Fibroblast of pulmonary artery (primary cell): ENCODE measurements around the gene RRM2.
A peak's percentile ranks its signal among the peaks of the same experiment; 100 is the strongest.

ENCODE experiments used
- DNase-seq: peaks from one replicate; pipeline ENCODE4 v3.0.0-alpha.2; 2010; ENCODE audit warnings: low read depth
- H3K4me3 ChIP-seq: replicated peaks from 2 replicates; pipeline ENCODE4 v1.5.1; 2011; ENCODE audit warnings: low read depth, mild to moderate bottlenecking, control low read depth, low read length, moderate library complexity
- TF ChIP-seq, protein P1 (sequence below): IDR thresholded peaks from 2 replicates; pipeline ENCODE4 v1.5.1; 2011; ENCODE audit warnings: mild to moderate bottlenecking, control low read depth, low read length, inconsistent platforms; ENCODE audit errors: missing control alignments

Gene RRM2

DNA sequence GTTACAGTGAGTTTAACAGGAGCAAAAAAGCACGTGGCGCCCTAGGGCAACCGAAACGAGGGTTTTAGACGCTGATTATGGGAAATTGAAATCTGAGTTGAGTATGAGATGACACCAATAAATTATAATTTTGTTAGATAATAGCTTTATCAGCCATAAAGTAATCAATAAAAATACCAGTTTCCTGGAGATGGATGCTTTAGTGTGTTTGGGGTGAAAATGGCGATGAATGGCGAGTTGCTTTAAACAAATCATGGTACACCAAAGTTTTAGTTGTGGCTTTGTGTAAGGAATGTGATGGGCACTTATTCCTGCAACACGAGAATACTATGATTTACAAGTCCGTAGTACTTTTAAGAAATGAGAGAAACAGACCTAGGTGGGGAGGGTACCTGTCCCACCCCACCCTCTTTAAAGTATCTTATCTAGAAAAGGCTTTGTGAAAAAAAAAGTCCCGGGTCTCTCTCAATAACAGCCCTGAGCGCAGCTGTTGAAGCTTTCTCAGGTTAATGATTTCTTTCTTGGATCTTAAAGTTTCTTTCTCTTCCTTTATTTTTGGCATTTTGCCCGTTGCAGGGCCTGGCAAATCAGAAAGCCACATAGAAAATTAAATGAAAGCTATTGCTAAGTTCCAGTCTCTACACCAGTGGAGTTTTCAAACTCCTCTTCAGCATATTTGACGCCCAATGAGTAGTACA lies 1.5 kb upstream of the RRM2 start:
- peak; percentile 31 for DNase-seq
- TF ChIP-seq, protein P1, sequence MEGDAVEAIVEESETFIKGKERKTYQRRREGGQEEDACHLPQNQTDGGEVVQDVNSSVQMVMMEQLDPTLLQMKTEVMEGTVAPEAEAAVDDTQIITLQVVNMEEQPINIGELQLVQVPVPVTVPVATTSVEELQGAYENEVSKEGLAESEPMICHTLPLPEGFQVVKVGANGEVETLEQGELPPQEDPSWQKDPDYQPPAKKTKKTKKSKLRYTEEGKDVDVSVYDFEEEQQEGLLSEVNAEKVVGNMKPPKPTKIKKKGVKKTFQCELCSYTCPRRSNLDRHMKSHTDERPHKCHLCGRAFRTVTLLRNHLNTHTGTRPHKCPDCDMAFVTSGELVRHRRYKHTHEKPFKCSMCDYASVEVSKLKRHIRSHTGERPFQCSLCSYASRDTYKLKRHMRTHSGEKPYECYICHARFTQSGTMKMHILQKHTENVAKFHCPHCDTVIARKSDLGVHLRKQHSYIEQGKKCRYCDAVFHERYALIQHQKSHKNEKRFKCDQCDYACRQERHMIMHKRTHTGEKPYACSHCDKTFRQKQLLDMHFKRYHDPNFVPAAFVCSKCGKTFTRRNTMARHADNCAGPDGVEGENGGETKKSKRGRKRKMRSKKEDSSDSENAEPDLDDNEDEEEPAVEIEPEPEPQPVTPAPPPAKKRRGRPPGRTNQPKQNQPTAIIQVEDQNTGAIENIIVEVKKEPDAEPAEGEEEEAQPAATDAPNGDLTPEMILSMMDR, result no peak
- peak overlapping the region; percentile 72 for H3K4me3 ChIP-seq

DNA sequence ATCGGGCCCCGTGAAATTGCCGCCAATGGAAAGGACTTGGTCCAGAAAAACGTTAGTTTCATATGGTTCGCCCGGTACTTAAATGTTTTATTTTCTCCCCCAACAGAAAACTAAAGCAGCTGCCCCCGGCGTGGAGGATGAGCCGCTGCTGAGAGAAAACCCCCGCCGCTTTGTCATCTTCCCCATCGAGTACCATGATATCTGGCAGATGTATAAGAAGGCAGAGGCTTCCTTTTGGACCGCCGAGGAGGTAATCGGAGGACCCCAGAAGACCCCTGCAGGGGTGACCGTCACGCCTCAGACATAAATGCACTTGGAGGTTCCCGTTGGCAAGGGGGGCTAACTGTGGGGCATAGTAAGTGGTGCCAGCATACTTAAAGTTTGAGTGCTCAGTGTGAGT lies 742 bp downstream of the RRM2 start:
- no peak for DNase-seq
- TF ChIP-seq, protein P1, result no peak
- peak overlapping the region; percentile 68 for H3K4me3 ChIP-seq

DNA sequence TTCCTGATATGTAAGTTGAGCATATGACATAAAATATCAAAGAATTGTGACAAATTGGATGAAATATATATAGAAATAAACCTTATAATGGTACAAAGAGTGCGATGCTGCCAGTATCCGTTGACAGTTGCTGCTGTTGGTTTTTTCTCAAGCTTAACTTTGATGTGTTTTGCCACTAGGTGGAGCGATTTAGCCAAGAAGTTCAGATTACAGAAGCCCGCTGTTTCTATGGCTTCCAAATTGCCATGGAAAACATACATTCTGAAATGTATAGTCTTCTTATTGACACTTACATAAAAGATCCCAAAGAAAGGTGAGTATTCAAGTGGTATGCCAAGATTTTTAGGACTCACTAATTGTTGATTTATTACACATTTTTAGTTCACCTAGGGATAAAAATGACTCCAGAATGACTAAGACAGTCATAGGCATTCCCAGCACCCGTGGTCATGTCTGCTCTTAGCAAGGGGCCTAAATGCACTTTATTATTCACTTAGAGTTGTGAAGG lies 2.1 kb downstream of the RRM2 start:
- no peak overlapping the region for H3K4me3 ChIP-seq
- TF ChIP-seq, protein P1, result peak; percentile 60

DNA sequence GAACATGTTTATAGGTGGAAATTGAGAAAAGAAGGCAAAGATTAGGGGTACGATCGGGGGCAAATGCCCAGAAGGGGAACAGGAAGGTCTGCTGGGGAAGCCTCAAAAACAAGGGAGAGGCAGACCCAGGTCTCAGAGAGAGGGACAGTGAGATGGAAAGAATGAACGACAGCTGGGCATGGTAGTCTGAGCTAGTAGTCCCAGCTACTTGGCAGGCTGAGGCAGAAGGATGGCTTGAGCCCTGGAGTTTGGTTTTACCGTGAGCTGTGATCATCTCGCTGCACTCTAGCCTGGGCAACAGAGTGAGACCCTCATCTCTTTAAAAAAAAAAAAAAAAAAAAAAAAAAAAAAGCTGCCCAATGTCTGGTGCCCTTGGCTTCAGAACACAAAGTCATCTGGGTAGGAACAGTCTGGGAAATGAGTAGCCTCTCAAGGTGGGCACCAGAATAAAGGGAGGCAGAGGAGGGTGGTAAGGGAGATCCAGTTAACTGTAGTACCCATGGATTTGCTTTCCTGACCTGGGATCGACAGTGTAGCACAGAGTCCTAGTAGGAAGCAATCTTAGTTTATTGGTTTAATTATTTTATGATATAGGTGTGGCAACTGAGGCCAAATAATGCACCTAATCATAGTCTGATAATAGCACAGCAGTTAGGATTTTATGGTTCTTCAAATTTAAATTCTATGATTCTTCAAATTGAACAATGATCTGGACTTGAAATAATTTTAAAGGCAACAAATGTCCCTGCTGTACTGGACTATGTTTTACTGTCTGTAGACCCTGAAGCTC lies 3.5 kb downstream of the RRM2 start:
- TF ChIP-seq, protein P1, result no peak
- no peak for DNase-seq

More for the DNA sequence above, 2.1 kb downstream of the RRM2 start:
- peak; percentile 85 for DNase-seq

DNA sequence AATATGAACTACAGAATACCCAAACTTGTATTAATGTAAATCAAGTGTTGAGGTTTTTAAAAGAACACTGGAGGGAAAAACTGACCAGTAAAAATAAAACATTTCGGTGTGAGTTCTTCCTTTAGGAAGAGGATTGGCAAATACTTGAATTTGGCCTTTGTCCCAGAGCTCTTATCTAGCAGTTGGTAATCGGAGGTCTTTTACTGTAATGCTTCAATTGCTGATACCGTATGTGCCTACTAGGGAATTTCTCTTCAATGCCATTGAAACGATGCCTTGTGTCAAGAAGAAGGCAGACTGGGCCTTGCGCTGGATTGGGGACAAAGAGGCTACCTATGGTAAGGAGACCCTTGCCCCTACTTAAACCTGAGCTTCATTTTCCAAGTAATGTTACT lies 4.1 kb downstream of the RRM2 start:
- no peak overlapping the region for H3K4me3 ChIP-seq
- TF ChIP-seq, protein P1, result no peak
- DNase-seq, result peak; percentile 87

More for the DNA sequence above, 3.5 kb downstream of the RRM2 start:
- H3K4me3 ChIP-seq, result no peak overlapping the region

DNA sequence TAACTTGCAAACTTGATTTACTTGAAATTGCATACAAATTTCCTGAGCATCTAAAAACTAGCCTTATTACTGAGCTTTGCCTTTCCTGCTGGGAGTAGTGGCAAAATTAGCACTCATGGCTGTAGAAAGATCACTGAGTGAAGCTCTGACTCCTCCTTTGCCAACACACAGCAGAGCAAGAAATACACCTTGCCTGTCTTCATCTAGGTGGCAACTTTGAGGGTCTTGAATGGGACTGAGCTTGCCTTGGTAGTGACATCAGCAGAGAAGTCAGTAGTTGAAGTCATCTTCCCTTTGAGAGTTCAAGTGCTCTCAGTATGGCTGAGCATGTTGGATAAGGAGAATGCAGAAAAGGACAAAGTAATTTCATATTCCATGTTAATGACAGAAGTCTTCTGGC lies 5.9 kb downstream of the RRM2 start:
- TF ChIP-seq, protein P1, result no peak
- H3K4me3 ChIP-seq, result no peak overlapping the region
- DNase-seq, result no peak

DNA sequence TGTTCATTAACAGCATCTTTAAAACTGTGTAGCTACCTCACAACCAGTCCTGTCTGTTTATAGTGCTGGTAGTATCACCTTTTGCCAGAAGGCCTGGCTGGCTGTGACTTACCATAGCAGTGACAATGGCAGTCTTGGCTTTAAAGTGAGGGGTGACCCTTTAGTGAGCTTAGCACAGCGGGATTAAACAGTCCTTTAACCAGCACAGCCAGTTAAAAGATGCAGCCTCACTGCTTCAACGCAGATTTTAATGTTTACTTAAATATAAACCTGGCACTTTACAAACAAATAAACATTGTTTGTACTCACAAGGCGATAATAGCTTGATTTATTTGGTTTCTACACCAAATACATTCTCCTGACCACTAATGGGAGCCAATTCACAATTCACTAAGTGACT lies 7.0 kb downstream of the RRM2 start:
- no peak for DNase-seq
- TF ChIP-seq, protein P1, result no peak
- no peak overlapping the region for H3K4me3 ChIP-seq
